Astrocyte (in vitro differentiated cells and primary cell): ENCODE results near the gene FAM210B. TPM values are rescaled to one million over a fixed set of nuclear protein-coding genes. Genes with fewer than 3 reads are reported as not detected.
A peak's percentile ranks its signal among the peaks of the same experiment; 100 is the strongest.

Experiments
- DNase-seq: peaks from one replicate; pipeline ENCODE4 v3.0.0-alpha.2; 2010; ENCODE audit warnings: low read depth
- FAIRE-seq: peaks from 2 replicates; lab custom pipeline; 2011; peaks lifted over from hg19 to GRCh38; lab: Jason Lieb, UNC
- H2AFZ ChIP-seq: 2 replicates; pipeline ENCODE4 v1.6.0; 2012; ENCODE audit warnings: low read depth, low read length, inconsistent platforms
- H3K27ac ChIP-seq: 2 replicates; pipeline ENCODE4 v1.5.1; 2011; ENCODE audit warnings: low read depth, low read length, inconsistent platforms
- H3K27me3 ChIP-seq: 2 replicates; pipeline ENCODE4 v1.6.0; 2011; ENCODE audit warnings: low read length, inconsistent platforms; ENCODE audit not compliant: insufficient read depth
- H3K36me3 ChIP-seq: 2 replicates; pipeline ENCODE4 v1.5.1; 2011; ENCODE audit warnings: low read length, inconsistent platforms; ENCODE audit not compliant: insufficient read depth
- H3K4me1 ChIP-seq: 2 replicates; pipeline ENCODE4 v1.5.1; 2011; ENCODE audit warnings: low read length, inconsistent platforms; ENCODE audit not compliant: insufficient read depth
- H3K4me2 ChIP-seq: 2 replicates; pipeline ENCODE4 v1.6.0; 2012; ENCODE audit warnings: low read length, inconsistent platforms
- H3K4me3 ChIP-seq: 2 replicates; pipeline ENCODE4 v1.5.1; 2011; ENCODE audit warnings: low read depth, mild to moderate bottlenecking, low read length, inconsistent platforms; ENCODE audit not compliant: insufficient read depth
- H3K79me2 ChIP-seq: 2 replicates; pipeline ENCODE4 v1.6.0; 2012; ENCODE audit warnings: mild to moderate bottlenecking, low read length, inconsistent platforms; ENCODE audit not compliant: insufficient read depth
- H3K9ac ChIP-seq: 2 replicates; pipeline ENCODE4 v1.6.0; 2012; ENCODE audit warnings: mild to moderate bottlenecking, low read length, inconsistent platforms
- H3K9me3 ChIP-seq: 2 replicates; pipeline ENCODE4 v1.5.1; 2012; ENCODE audit warnings: low read depth, mild to moderate bottlenecking, low read length, inconsistent platforms; ENCODE audit not compliant: insufficient read depth
- H4K20me1 ChIP-seq: 2 replicates; pipeline ENCODE4 v1.6.0; 2012; ENCODE audit warnings: low read length, inconsistent platforms; ENCODE audit not compliant: insufficient read depth
- H3K27ac Mint-ChIP-seq: one replicate; pipeline ENCODE4 v1.8.0; 2021; ENCODE audit warnings: mild to moderate bottlenecking, mixed read lengths; ENCODE audit not compliant: unreplicated experiment
- H3K27me3 Mint-ChIP-seq: one replicate; pipeline ENCODE4 v1.8.0; 2021; ENCODE audit warnings: low read depth, mixed read lengths; ENCODE audit not compliant: unreplicated experiment
- H3K36me3 Mint-ChIP-seq: one replicate; pipeline ENCODE4 v1.8.0; 2021; ENCODE audit warnings: low read depth, mixed read lengths; ENCODE audit not compliant: unreplicated experiment
- H3K4me1 Mint-ChIP-seq: one replicate; pipeline ENCODE4 v1.8.0; 2021; ENCODE audit warnings: low read depth, mixed read lengths; ENCODE audit not compliant: unreplicated experiment
- H3K4me3 Mint-ChIP-seq: one replicate; pipeline ENCODE4 v1.8.0; 2021; ENCODE audit warnings: mild to moderate bottlenecking, moderate library complexity, mixed read lengths; ENCODE audit not compliant: unreplicated experiment
- H3K9me3 Mint-ChIP-seq: one replicate; pipeline ENCODE4 v1.8.0; 2021; ENCODE audit warnings: mild to moderate bottlenecking, mixed read lengths; ENCODE audit not compliant: unreplicated experiment
- CTCF ChIP-seq: IDR thresholded peaks from 2 replicates; pipeline ENCODE4 v1.5.1; 2011; ENCODE audit warnings: low read depth, mild to moderate bottlenecking, inconsistent platforms, low read length, moderate library complexity; ENCODE audit not compliant: insufficient read depth
- EZH2 ChIP-seq: IDR thresholded peaks from 2 replicates; pipeline ENCODE4 v1.6.1; 2012; ENCODE audit warnings: mild to moderate bottlenecking, low read length, inconsistent platforms; ENCODE audit not compliant: insufficient read depth
- total RNA-seq: library from RNA; stranded (reverse); gene quantifications from 2 replicates; pipeline ENCODE4 v1.2.1, GENCODE V29; 2021

Gene FAM210B
- total RNA-seq, 1 donor from 2014 or later, result 46.3 TPM

- peaks cover 7% of the 10 kb centered on the region for H3K4me1 Mint-ChIP-seq
- no peak overlapping the region for H3K4me3 ChIP-seq
- no peak overlapping the region for H3K4me3 Mint-ChIP-seq
These were observed 19.6 kb downstream of the FAM210B start for GRCh38 chr20:56378386-56378785.

GRCh38 chr20:56380375-56380774 lies 21.6 kb downstream of the FAM210B start:
- Mint-ChIP-seq H3K9me3 (no peaks in the 10 kb centered on the region), H3K27ac (no peak overlapping the region), H3K4me1 (peaks cover 5% of the 10 kb centered on the region), H3K4me3 (no peak overlapping the region), H3K36me3 (peaks cover 3% of the 10 kb centered on the region), H3K27me3 (no peaks in the 10 kb centered on the region)
- peaks cover 78% of the 10 kb centered on the region for H3K79me2 ChIP-seq
- H3K4me3 ChIP-seq, result no peak overlapping the region
- no peaks in the 10 kb centered on the region for H3K27me3 ChIP-seq
- FAIRE-seq (no peak), DNase-seq (peak; percentile 87)
- H3K4me1 ChIP-seq, result no peaks in the 10 kb centered on the region
- TF ChIP-seq EZH2 (no peak), CTCF (no peak)
- H3K36me3 ChIP-seq, result peaks cover 23% of the 10 kb centered on the region
- H3K9ac ChIP-seq, result no peak overlapping the region
- H4K20me1 ChIP-seq, result peaks cover 8% of the 10 kb centered on the region
- H3K9me3 ChIP-seq, result no peaks in the 10 kb centered on the region
- no peak overlapping the region for H2AFZ ChIP-seq
- H3K4me2 ChIP-seq, result no peak overlapping the region
- no peak overlapping the region for H3K27ac ChIP-seq

More at GRCh38 chr20:56378386-56378785, 19.6 kb downstream of the FAM210B start:
- Histone ChIP-seq H3K27me3 (no peaks in the 10 kb centered on the region), H3K27ac (no peak overlapping the region), H2AFZ (no peak overlapping the region), H4K20me1 (peaks cover 5% of the 10 kb centered on the region), H3K9ac (no peak overlapping the region), H3K9me3 (no peaks in the 10 kb centered on the region), H3K79me2 (peaks cover 78% of the 10 kb centered on the region), H3K4me2 (no peak overlapping the region), H3K4me1 (no peaks in the 10 kb centered on the region), H3K36me3 (peaks cover 17% of the 10 kb centered on the region)
- no peaks in the 10 kb centered on the region for H3K27me3 Mint-ChIP-seq
- peaks cover 3% of the 10 kb centered on the region for H3K36me3 Mint-ChIP-seq
- TF ChIP-seq EZH2 (no peak), CTCF (no peak)
- DNase-seq, result no peak
- H3K9me3 Mint-ChIP-seq, result no peaks in the 10 kb centered on the region
- no peak for FAIRE-seq
- no peak overlapping the region for H3K27ac Mint-ChIP-seq

- H4K20me1 ChIP-seq, result peaks cover 8% of the 10 kb centered on the region
- no peak overlapping the region for H2AFZ ChIP-seq
- no peaks in the 10 kb centered on the region for H3K9me3 Mint-ChIP-seq
- H3K27ac ChIP-seq, result no peak overlapping the region
- H3K4me3 Mint-ChIP-seq, result no peak overlapping the region
- no peaks in the 10 kb centered on the region for H3K27me3 Mint-ChIP-seq
- peaks cover 77% of the 10 kb centered on the region for H3K79me2 ChIP-seq
- no peaks in the 10 kb centered on the region for H3K4me1 ChIP-seq
- no peak overlapping the region for H3K4me2 ChIP-seq
- H3K4me3 ChIP-seq, result no peak overlapping the region
- no peaks in the 10 kb centered on the region for H3K27me3 ChIP-seq
- H3K36me3 ChIP-seq, result peaks cover 32% of the 10 kb centered on the region
- no peak for TF ChIP-seq EZH2
- TF ChIP-seq CTCF, result no peak
- no peak overlapping the region for H3K9ac ChIP-seq
- peaks cover 3% of the 10 kb centered on the region for H3K36me3 Mint-ChIP-seq
- no peaks in the 10 kb centered on the region for H3K9me3 ChIP-seq
- no peak for FAIRE-seq
- no peak for DNase-seq
- peaks cover 5% of the 10 kb centered on the region for H3K4me1 Mint-ChIP-seq
- H3K27ac Mint-ChIP-seq, result no peak overlapping the region
These were observed 22.7 kb downstream of the FAM210B start for GRCh38 chr20:56381501-56381900.
